Measurements from ENCODE around the gene MAPRE3.
A peak's percentile ranks its signal among the peaks of the same experiment; 100 is the strongest.

MAPRE3 gene

GRCh38 chr2:27039426-27039825, 69.0 kb downstream of the MAPRE3 start:
- H3K36me3 Mint-ChIP-seq = peaks cover 19% of the 10 kb centered on the region
- H3K4me1 Mint-ChIP-seq = peaks cover 23% of the 10 kb centered on the region
- H3K9me3 Mint-ChIP-seq = no peaks in the 10 kb centered on the region
- no peak for ATAC-seq (ENCODE audit: low read depth)
- no peak overlapping the region for H3K4me3 Mint-ChIP-seq
- no peaks in the 10 kb centered on the region for H3K27me3 Mint-ChIP-seq
- DNase-seq (ENCODE audit: low spot score in 2 of 2) = no peak
- H3K27ac Mint-ChIP-seq = peak overlapping the region; percentile 50

DNA sequence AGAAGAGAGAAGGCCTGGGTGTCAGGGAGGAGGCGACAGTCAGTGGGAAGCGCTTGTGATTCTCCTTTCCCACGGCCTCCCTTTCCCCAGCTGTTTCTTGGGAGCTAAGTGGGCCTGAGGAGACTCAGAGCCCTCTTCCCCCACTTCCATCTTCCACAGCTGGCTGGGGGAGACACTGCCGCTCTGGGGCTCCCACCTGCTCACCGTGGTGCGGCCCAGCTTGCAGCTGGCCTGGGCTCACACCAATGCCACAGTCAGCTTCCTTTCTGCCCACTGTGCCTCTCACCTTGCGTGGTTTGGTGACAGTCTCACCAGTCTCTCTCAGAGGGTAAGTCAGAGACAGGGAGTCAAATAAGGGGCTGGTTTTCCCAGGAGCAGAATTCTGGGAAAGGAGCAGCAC, 69.4 kb downstream of the MAPRE3 start:
- no peak overlapping the region for H3K4me3 Mint-ChIP-seq
- ATAC-seq (ENCODE audit: low read depth) = no peak
- H3K36me3 Mint-ChIP-seq = peaks cover 19% of the 10 kb centered on the region
- H3K27me3 Mint-ChIP-seq = no peaks in the 10 kb centered on the region
- H3K9me3 Mint-ChIP-seq = no peaks in the 10 kb centered on the region
- no peak for DNase-seq (ENCODE audit: low spot score in 2 of 2)
- H3K4me1 Mint-ChIP-seq = peaks cover 22% of the 10 kb centered on the region
- H3K27ac Mint-ChIP-seq = peak overlapping the region; percentile 50

GRCh38 chr2:27040282-27040681, 69.8 kb downstream of the MAPRE3 start:
- Mint-ChIP-seq H3K27me3 (no peaks in the 10 kb centered on the region), H3K9me3 (no peaks in the 10 kb centered on the region), H3K27ac (peak overlapping the region; percentile 100), H3K4me1 (peaks cover 21% of the 10 kb centered on the region), H3K36me3 (peaks cover 19% of the 10 kb centered on the region), H3K4me3 (no peak overlapping the region)
- DNase-seq (ENCODE audit: low spot score in 2 of 2) = no peak
- no peak for ATAC-seq (ENCODE audit: low read depth)

DNA sequence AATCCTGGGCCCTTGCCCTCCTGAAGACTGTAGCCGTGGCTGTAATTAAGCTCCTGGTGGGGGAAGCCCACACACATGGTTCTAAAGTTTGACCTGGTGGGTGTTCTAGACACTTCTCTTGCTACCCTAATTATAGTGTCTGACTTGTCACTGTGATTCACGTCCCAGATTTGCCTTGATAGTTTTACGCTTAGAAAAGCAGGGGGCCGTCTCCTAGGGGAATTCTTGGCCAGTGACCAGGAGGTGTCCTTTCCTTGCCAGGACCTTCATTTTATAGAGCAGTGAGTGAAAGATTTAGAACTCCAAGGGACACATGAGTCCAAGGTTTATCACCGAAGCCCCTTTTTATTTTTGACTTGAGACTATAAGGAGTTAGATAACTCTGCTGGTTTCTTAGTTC, 71.3 kb downstream of the MAPRE3 start:
- Mint-ChIP-seq H3K36me3 (peaks cover 19% of the 10 kb centered on the region), H3K4me3 (peak overlapping the region; percentile 79), H3K27me3 (no peaks in the 10 kb centered on the region), H3K4me1 (peaks cover 21% of the 10 kb centered on the region), H3K27ac (peak overlapping the region; percentile 100), H3K9me3 (no peaks in the 10 kb centered on the region)
- ATAC-seq (ENCODE audit: low read depth) (peak; percentile 42), DNase-seq (ENCODE audit: low spot score in 2 of 2) (peak in 1 of 2 donors; percentile 39)

GRCh38 chr2:27042159-27042661, 71.8 kb downstream of the MAPRE3 start:
- Mint-ChIP-seq H3K4me1 (peaks cover 21% of the 10 kb centered on the region), H3K4me3 (peak overlapping the region; percentile 79), H3K36me3 (peaks cover 16% of the 10 kb centered on the region), H3K9me3 (no peaks in the 10 kb centered on the region), H3K27me3 (no peaks in the 10 kb centered on the region), H3K27ac (peak overlapping the region; percentile 100)
- DNase-seq (ENCODE audit: low spot score in 2 of 2) = peak; percentile 43 to 74
- ATAC-seq (ENCODE audit: low read depth) = peak; percentile 98

DNA sequence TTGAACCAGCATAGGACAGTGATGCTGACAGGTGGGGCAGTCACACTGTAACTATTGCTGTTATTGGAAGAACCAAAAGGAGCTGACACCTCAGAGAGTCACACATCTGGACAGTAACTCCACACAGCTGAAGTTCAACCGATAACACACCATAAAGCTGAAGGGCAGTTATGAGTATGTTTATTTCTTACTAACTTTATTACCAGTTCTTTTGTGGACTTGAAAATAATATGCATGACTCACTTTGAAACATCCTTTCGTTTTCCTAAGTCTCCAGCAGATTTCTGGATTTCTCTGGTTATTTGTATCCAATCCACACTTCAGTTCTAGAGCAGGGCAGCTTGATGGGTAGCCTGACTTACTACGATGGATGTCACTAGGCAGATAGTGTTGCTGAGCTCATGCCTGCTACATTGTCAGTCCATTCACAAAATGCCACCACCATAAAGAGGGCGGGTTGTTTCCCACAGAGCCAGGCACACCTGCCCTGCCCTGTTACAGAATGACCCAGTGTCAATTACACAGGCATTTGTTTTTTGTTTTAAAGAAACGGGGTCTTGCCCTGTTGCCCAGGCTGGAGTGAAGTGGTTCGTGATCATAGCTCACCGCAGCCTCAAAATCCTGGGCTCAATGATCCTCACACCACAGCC, 72.7 kb downstream of the MAPRE3 start:
- Mint-ChIP-seq H3K4me3 (no peak overlapping the region), H3K27me3 (no peaks in the 10 kb centered on the region), H3K27ac (peak overlapping the region; percentile 100), H3K4me1 (peaks cover 21% of the 10 kb centered on the region), H3K9me3 (no peaks in the 10 kb centered on the region), H3K36me3 (peaks cover 14% of the 10 kb centered on the region)
- ATAC-seq (ENCODE audit: low read depth) = no peak
- no peak for DNase-seq (ENCODE audit: low spot score in 2 of 2)

- peaks cover 5% of the 10 kb centered on the region for H3K36me3 Mint-ChIP-seq
Observed at GRCh38 chr2:27049422-27050280, 79.2 kb downstream of the MAPRE3 start.

DNA sequence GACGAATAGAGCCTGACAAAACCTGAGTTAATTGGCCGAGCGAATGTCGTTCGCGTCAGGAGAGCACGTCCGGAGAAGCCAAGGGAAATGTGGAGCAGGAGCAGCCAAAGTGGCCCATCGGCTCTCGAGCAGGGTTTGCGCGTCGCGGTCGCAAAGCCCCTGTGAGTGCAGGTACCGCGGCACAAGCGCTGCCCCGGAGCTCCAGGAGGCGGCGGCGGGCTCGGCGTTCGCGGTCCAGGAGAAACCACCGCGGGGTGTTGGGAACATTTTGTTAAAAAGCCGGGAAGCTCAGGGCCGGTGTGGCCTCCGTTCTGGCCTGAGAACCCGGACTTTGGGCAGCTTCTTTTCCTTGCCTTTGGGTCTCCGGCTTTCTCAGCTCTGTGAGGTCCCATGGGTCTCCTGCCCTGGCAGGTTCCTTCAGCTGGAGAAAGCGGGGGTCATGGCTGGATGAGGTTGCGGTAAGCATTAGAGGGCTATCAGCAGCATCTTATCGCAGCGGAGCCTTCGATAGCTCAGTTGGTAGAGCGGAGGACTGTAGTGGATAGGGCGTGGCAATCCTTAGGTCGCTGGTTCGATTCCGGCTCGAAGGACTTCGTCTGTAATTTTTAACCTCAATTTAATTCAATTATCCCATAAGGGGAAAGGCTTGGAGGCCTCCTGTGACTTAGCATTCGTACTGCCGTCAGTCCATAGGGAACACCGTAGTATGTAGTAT, 80.0 kb downstream of the MAPRE3 start:
- ATAC-seq (ENCODE audit: low read depth) = peak; percentile 59
- H3K27ac Mint-ChIP-seq = peak overlapping the region; percentile 100
- no peaks in the 10 kb centered on the region for H3K9me3 Mint-ChIP-seq
- peak; percentile 95 to 98 for DNase-seq (ENCODE audit: low spot score in 2 of 2)
- H3K4me3 Mint-ChIP-seq = peak overlapping the region; percentile 99
- no peaks in the 10 kb centered on the region for H3K27me3 Mint-ChIP-seq
- peaks cover 10% of the 10 kb centered on the region for H3K36me3 Mint-ChIP-seq
- H3K4me1 Mint-ChIP-seq = peaks cover 19% of the 10 kb centered on the region

More at GRCh38 chr2:27049422-27050280, 79.2 kb downstream of the MAPRE3 start:
- ATAC-seq (ENCODE audit: low read depth) (peak; percentile 19), DNase-seq (ENCODE audit: low spot score in 2 of 2) (peak; percentile 41 to 54)
- H3K4me3 Mint-ChIP-seq = peak overlapping the region; percentile 99
- H3K4me1 Mint-ChIP-seq = peaks cover 16% of the 10 kb centered on the region
- peak overlapping the region; percentile 100 for H3K27ac Mint-ChIP-seq
- no peaks in the 10 kb centered on the region for H3K27me3 Mint-ChIP-seq
- no peaks in the 10 kb centered on the region for H3K9me3 Mint-ChIP-seq

GRCh38 chr2:27050996-27051901, 80.8 kb downstream of the MAPRE3 start, which contains the start of gene AGBL5:
Gene AGBL5, plus strand, starts transcription at chr2:27051668. Its CDS starts 1,291 bp downstream, at chr2:27052959.
- Mint-ChIP-seq H3K4me1 (peaks cover 19% of the 10 kb centered on the region), H3K27me3 (no peaks in the 10 kb centered on the region), H3K9me3 (no peaks in the 10 kb centered on the region), H3K27ac (peak within 1 kb of the TSS; percentile 100), H3K36me3 (peaks cover 14% of the 10 kb centered on the region), H3K4me3 (peak within 1 kb of the TSS; percentile 99)
- peak; percentile 77 for ATAC-seq (ENCODE audit: low read depth)
- DNase-seq (ENCODE audit: low spot score in 2 of 2) = peak; percentile 97 to 99

DNA sequence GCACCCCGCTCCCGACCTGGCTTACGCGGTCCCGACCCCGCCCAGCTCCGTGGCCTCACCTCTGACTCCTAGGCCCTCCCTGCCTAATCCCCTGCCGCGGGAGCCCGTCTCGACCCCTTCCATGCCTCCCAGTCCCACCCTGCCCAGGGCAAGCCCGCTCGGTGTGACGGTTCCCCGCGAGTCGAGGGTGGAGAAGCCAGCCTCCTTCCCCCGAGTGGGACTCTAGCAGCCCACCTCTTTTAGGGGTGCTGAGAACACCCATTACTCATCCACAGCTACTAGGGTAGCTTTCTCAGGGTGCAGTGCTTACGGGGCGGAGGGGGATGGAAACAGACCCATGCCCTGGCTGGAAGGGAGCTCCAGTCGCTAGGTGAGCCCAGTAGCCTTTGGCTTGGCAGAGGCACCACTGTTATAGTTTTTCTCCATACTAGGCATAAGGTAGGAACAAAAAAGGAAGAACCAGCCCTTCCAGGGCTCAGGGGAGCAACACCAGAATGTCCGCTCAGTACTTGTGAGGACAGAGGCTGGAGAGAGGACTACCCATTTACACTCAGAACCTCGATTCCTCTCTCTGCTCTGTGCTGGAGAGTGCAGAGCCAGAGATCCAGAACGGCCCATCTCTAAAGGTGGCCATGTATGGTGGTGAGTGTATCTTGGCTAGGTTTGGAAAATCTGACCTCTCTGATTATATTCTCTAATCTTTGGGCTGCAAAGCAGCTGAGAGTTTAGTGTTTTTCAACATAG, 81.6 kb downstream of the MAPRE3 start:
- H3K27ac Mint-ChIP-seq = peak overlapping the region; percentile 100
- H3K27me3 Mint-ChIP-seq = no peaks in the 10 kb centered on the region
- peak overlapping the region; percentile 99 for H3K4me3 Mint-ChIP-seq
- ATAC-seq (ENCODE audit: low read depth) = no peak
- H3K9me3 Mint-ChIP-seq = no peaks in the 10 kb centered on the region
- H3K4me1 Mint-ChIP-seq = peaks cover 19% of the 10 kb centered on the region
- H3K36me3 Mint-ChIP-seq = peaks cover 16% of the 10 kb centered on the region
- no peak for DNase-seq (ENCODE audit: low spot score in 2 of 2)

GRCh38 chr2:27053321-27053720, 82.9 kb downstream of the MAPRE3 start:
- no peak overlapping the region for H3K27ac Mint-ChIP-seq
- H3K9me3 Mint-ChIP-seq = no peaks in the 10 kb centered on the region
- DNase-seq (ENCODE audit: low spot score in 2 of 2) (no peak), ATAC-seq (ENCODE audit: low read depth) (no peak)
- H3K27me3 Mint-ChIP-seq = no peaks in the 10 kb centered on the region
- H3K36me3 Mint-ChIP-seq = peaks cover 16% of the 10 kb centered on the region
- peaks cover 19% of the 10 kb centered on the region for H3K4me1 Mint-ChIP-seq
- peak overlapping the region; percentile 57 for H3K4me3 Mint-ChIP-seq

DNA sequence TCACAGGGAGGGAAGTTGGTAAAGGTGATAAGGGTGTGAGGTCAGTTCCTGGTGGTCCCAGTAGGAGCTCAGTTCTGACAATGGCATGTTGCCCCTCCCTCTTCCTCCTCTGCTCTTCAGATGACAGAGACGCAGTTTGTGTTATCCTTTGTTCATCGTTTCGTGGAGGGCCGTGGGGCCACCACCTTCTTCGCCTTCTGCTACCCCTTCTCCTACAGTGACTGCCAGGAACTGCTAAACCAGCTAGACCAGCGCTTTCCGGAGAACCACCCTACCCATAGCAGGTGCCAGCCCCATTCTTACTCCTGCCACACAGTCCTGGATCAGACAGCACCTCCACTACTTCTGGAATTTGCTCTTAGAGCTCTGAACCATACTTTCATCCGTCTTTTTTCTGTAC, 83.3 kb downstream of the MAPRE3 start:
- Mint-ChIP-seq H3K4me3 (no peak overlapping the region), H3K36me3 (peaks cover 18% of the 10 kb centered on the region), H3K4me1 (peaks cover 19% of the 10 kb centered on the region), H3K9me3 (no peaks in the 10 kb centered on the region), H3K27me3 (no peaks in the 10 kb centered on the region), H3K27ac (no peak overlapping the region)
- ATAC-seq (ENCODE audit: low read depth) = no peak
- no peak for DNase-seq (ENCODE audit: low spot score in 2 of 2)

Measured in memory B cell (primary cell).